COLO829 (cell line): Measurements from ENCODE around the gene YTHDC2.
"Not testable (repeated sequence)": the region's sequence is repeated elsewhere in the genome, so short reads cannot be mapped to it uniquely, and the experiment has no call there.

Source experiments
- DNase-seq: peaks from one replicate; pipeline ENCODE4 v3.0.0; 2012; ENCODE audit warnings: low spot score

YTHDC2 gene

DNA sequence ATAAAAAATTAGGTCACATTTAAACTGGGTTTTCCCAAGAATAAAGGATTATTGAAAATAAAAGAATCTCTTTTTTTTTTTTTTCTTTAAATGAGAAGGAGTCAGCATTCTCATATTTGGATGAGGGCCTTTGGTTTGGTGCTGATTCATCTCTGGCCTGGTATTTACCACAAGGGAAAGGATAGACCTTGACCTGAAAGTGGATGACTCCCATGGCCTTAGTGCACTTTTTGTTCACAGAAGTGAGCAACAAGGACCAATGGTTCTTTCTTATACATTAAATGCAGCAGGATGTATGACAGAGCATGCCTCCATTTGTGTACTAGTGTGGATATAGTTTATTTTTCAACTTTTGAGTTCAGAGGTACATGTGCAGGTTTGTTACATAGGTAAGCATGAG, 6.9 kb downstream of the YTHDC2 start:
- DNase-seq = no peak

DNA sequence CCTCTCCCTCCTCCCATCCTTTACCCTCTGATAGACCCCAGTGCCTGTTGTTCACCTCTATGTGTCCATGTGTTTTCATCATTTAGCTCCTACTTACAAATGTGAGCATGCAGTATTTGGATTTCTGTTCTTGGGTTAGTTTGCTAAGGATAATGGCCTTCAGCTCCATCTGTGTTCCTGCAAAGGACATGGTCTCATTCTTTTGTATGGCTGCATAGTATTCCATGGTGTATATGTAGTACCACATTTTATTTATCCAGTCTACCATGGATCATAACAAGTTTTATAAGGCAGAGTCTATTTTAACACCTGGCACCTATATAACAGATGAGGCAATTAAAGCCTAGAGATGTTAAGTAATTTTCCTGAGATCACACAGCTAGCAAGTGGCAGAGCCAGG, 7.4 kb downstream of the YTHDC2 start:
- DNase-seq = no peak

DNA sequence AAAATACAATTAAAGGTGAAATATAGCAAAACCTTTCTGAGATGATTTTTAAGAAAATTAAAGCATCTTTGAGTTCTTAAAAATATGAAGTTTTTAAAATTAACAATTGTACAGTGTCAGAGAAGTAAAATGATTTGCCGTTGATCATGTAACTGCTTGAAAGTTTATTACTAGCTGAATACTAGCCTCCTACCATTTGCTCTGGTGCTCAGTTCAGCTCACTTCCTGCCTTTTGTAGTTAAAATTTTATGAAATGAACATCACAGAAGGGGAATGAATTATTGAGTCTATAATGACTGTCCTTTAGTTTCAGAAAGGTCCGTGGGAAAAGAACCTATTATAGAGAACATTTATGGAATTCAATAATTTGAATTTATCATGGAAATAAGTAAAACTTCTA, 9.7 kb downstream of the YTHDC2 start:
- DNase-seq = no peak

DNA sequence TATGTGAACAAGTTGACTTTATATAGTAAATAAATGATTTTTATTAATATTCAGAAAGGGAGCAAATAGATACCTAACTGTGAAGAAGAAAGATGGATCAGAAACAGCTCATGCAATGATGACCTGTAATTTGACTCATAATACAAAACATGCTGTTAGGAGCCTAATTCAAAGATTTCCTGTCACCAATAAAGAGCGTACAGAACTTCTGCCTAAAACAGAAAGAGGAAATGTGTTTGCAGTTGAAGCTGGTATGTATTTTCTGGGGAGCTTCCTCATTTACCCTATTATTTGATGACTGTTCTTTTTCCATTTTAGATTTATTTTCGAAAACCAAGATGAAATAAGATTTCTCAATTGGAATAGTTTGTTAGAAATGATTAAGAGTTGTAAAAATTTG, 11.4 kb downstream of the YTHDC2 start:
- DNase-seq = no peak

DNA sequence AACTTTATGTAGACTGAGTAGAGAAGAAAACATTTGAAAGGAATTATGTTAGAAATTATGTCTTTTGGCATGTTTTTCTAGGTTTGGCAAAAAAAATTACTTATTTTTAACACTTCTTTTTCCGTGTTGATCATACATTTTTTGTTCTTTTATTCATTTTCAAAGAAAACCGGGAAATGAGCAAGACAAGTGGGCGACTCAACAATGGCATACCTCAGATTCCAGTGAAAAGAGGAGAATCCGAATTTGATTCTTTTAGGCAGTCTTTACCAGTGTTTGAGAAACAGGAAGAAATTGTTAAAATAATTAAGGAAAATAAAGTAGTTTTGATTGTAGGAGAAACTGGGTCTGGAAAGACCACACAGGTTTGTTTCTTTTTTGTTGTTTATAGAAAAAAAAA, 12.9 kb downstream of the YTHDC2 start:
- no peak for DNase-seq

DNA sequence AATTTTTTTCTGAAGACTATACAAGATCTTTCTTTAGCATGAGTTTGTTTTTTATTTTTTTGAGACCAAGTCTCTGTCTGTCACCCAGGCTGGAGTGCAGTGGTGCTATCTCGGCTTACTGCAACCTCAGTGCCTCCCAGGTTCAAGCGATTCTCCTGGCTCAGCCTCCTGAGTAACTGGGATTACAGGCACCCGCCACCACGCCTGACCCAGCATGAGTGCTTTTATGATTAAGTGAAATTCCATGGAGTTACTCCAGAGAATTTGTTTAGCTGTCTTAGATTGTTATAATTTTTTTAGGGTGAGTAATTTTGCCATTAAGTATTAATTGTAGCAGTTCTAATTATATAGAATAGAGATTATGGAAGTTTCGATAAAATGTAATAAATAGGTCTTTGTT, 14.3 kb downstream of the YTHDC2 start:
- no peak for DNase-seq

DNA sequence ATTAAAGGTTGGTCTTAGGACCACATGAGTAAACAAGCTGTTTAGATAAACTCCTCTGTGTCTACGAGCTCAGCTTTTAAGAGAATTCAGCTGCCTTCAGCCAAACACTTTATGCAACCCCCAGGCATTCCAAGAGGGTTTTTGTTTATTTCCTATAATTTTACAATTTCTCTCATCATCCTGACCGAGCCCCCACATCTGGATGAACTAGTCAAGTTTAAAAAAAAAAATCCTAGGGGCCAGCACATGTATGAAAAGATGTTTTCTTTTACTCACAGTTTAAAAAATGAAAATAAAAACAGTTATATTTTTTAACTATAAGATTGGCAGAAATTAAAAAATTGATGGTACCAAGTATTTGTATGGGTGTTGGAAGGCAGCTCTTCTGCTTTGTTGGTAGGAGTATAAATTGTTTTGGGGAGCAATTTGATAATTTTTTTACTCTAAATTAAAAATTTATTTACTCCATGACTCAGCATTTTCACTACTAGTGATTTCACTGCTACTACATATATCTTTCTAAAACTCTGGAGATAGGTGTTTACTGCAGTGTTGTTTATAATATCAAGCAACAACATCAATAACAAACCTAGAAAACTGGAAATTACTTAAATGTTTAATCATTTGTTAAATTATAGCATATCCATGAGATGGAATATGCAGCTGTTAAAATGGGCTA, 18.1 kb downstream of the YTHDC2 start:
- no peak for DNase-seq

DNA sequence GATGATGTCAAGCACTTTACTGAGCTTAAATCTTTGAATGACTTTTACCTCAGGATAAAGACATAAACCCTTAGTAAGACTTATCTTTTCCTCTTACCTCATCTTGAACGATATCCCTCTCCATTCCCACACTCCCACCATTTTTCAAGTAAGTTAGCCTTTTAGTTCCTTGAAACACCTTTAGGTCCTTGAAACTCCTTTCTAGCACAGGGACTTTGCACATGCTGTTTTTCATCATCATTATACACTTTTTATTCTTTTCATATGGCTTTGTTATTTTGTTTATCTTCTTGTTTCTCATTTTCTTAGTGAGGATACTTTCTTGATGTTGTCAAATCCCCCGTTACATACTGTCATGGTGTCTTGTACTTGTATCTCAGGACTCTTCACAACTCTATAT, 24.8 kb downstream of the YTHDC2 start:
- no peak for DNase-seq

DNA sequence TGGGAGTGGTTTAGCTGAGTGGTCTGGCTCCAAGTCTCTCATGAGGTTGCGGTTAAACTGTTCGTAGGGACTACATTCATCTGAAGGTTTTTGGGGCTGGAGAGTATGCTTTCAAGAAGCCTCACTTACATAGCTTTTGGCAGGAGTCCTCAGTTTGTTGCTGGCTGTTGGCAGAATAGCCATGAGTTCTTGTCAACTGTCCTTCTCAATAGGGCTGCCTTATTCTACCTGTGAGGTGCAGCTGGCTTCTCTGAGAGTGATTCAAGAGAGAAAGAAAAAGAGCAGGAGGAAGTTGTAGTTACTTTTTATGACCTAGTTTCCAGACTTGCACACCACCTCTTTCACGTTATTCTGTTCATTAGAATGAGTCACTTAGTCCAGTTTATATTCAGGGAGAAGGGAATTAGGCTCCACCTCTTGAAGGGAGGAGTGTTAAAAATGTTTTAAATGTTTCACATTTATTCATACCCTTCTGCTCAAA, 33.2 kb downstream of the YTHDC2 start:
- DNase-seq = no peak

DNA sequence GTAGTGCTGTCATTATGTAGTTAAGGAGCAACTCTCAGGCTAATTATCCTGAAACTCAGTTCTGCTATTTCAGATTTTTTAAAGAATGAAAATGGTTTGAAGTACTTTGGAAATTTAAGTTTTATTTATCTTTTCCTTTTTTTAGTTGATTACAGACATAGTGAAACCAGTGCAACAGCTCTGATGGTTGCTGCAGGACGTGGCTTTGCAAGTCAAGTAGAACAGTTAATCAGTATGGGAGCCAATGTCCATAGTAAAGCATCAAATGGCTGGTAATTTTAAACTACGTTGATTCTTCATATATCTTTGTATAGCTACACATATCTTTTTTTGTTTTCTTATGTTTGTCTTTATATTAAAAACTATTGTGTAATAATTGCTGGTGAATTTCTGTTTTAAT, 34.9 kb downstream of the YTHDC2 start:
- no peak for DNase-seq

DNA sequence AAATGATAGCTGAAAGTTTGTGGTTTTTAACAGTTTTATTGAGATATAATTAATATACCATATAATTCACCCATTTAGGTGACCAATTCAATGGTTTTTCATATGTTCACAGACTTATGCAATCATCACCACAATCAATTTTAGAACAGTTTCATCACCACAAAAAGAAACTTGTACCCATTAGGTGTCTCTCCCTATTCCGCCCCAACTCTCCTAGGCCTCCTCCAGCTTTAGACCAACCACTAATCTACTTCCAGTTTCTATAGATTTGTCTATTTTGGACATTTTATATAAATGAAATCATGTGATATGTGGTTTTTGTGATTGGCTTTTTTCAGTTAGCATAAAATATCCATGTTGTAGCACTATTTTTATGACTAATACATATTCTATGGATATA, 38.6 kb downstream of the YTHDC2 start:
- no peak for DNase-seq

DNA sequence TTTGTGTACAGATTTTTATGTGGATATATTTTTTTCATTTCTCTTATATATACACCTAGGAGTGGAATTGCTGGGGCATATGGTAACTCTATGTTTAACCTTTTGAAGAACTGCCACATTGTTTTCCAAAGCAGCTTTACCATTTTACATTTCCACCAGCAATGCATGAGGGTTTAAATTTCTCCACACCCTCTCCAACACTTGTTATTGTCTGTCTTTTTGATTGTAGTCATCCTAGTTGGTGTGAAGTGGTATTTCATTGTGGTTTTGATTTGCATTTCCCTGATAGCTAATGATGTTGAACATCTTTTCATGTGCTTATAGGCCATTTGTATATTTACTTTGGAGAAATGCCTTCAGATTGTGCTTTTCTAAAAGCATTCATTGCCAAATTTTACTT, 39.1 kb downstream of the YTHDC2 start:
- no peak for DNase-seq

DNA sequence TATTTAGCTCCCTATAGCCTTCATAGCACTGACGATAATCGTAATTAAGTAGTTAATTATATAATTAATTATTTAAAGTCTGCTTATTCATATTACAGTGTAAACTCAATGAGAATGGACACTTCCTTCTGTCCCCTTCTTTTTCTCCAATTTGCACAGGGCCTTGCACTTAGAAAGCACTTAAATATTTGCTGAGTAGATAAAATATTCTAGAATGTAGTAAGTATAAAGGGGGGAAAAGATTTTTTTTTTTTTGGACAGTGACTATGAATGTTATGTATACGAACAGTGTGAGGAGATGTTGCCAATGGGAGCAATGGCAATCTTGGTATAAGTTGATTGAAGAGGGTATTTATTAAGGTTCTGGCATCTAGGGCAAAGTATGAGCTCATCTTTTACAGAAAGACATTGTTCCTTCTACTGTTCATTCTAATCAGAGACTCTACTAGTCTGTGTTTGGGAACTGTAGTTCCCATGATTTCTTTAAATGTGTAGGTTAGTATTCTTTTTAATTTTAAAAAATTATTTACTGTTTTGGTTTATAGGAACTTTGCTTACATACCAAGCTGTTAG, 49.4 kb downstream of the YTHDC2 start:
- DNase-seq = no peak

DNA sequence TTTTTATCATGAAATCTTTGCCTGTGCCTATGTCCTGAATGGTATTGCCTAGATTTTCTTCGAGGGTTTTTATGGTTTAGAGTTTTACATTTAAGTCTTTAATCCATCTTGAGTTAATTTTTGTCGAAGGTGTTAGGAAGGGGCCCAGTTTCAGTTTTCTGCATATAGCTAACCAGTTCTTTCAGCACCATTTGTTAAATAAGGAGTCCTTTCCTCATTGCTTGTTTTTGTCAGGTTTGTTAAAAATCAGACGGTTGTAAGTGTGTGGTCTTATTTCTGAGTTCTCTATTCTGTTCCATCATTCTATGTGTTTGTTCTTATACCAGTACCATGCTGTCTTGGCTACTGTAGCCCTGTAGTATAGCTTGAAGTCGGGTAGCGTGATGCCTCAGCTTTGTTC, 55.9 kb downstream of the YTHDC2 start:
- DNase-seq = no peak

DNA sequence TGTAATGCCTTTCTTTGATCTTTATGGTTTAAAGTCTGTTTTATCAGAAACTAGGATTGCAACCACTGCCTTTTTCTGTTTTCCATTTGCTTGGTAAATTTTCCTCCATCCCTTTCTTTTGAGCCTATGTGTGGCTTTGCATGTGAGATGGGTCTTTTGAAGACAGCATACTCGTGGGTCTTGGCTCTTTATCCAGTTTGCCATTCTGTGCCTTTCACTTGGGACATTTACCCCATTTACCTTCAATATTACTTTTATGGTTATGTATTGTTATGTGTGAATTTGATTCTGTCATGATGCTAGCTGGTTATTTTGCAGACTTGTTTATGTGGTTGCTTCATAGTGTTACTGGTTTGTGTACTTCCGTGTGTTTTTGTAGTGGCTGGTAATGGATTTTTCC, 59.2 kb downstream of the YTHDC2 start:
- DNase-seq = no peak

DNA sequence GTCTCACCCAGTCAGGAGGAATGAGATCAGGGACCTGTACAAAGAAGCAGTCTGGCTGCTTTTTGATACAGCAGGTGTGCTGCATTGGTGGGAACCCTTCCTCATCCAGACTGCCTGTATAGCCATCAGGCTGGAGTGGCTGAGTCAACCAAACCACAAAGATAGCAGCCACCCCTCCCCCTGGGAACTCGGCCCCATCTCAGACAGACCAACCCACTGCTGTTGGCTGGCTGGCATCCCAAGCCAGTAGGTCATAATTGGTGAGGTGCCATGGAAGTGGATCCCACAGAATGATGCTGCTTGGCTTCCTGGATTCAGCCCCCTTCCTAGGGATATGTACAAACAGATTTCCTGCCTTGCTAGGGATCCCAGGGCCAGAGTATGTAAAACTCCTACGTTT, 60.9 kb downstream of the YTHDC2 start:
- no peak for DNase-seq

DNA sequence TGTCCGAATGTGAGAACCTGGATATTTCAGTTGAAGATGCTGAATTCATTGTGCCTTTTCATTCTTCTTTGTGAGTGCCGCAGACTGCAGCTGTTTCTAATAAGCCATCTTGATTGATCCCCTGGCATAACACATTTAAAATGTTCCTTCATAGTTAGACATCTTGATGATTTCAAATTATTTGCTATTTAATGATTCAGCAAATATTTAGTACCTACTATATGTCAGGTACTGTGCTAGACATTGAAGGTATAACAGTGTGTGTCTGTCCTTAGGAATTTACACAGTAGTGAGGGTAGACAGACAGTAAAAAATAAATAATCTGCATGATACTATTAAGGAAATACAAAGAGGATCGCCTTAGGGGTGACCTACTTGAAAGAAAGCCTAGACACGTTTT, 61.6 kb downstream of the YTHDC2 start:
- no peak for DNase-seq

DNA sequence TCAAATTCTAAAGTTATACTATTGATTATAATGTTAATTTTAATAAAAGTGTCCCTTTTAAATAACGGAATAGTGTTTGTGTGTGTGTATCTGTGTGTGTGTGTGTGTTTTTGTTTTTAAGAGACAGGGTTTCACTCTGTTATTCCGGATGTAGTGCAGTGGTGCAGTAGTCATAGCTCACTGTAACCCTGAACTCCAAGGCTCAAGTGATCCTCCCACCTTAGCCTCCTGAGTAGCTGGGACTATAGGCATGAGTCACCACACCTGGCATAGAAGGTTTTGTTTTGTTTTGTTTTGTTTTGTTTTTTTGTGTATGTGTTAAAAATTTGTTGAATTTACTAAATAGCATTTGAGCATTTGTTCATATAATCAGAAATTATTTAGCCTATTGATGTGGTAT, 64.6 kb downstream of the YTHDC2 start:
- DNase-seq = no peak

DNA sequence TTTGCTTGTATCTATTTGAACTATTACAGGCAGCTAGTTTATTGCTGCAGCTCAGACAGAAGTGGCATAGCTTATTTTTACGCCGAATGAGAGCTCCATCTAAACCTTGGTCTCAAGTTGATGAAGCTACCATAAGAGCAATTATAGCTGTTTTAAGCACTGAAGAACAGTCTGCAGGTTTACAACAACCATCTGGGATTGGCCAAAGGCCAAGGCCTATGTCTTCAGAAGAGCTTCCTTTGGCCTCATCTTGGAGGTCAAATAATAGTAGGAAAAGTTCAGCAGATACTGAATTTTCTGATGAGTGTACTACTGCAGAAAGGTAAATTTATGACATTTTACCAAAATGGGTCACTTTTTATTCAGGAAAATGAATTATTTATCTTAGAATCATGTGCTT, 67.9 kb downstream of the YTHDC2 start:
- no peak for DNase-seq

DNA sequence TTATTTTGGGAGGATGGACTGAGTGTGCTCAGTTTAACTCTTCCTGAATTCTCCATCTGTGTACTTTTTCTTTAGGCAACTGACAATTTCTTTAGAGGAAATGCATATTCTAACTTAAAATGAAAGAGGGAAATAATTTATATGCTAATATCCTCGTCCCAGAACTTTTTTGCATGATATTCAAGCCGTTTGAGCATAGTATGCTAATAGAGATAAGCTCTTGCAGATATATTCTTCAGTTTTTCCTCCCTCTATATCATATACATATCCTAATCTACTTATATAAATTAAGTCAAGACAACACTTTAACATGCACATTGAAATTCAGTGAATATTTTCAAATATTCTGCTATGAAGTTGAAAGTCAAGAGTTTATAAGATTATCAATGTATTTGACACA, 84.7 kb downstream of the YTHDC2 start:
- DNase-seq = no peak

DNA sequence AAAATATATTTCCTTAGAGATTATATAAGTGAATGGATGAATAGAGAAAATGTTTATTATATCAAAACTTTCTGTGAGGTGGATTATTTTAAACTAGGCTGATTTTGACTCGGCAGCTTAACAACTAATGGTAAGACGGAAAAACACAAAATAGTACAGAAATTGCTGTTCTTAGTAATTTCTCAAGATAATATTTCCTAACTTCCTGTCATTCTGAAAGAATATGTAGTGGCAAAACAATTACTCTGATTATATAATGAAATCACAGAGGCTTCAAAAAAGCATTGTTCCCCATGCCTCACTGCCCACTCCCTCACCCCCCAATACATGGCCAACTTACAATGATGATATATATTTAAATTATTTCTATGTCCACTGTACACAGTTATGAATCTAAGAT, 85.4 kb downstream of the YTHDC2 start:
- DNase-seq = no peak

DNA sequence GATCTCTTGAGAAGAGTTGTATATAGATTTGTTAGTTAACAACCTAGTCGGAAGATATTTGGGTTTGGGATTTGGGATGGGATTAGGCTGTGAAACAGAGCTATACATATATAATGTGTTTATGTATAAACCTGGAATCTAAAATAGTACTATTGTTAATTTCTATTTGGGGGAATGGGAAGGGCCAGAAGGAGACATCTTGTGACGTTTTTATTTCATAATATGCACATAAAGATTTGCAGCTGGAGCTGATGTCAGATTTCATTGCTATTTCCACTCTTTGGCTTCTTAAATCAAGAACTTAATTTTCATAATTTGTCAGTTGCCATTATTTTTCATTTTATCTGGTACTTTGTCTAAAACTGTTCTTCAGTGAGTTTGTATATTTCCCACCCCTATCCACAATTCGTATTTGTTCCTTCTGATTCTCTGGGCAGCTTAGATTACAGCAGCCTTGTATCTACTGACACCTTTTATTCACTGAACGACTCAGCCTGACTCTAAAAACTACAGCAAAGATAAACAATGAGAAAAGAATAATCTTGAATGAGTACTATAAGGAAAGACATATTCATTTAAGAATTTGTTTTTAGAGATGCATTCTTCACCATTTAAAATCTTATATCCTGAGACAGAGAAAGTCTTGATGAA, 86.9 kb downstream of the YTHDC2 start:
- DNase-seq = no peak

DNA sequence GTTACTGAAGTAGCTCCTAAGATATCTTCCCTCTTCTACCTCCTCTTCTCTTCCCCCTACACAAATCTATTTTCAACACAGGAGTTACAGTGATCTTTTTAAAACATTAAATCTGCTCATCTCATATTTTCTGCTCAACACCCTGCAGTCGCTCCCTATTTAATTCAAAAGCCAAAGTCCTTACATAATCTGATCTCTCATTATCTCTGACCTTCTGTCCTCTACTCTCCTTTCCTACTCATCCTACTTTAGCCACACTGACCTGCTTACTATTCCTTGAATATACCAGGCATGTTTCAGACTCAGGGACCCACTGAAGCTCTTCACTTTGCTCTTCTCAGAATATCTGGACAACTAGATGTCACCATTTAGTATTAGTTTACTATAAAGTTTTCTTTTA, 87.9 kb downstream of the YTHDC2 start:
- no peak for DNase-seq

DNA sequence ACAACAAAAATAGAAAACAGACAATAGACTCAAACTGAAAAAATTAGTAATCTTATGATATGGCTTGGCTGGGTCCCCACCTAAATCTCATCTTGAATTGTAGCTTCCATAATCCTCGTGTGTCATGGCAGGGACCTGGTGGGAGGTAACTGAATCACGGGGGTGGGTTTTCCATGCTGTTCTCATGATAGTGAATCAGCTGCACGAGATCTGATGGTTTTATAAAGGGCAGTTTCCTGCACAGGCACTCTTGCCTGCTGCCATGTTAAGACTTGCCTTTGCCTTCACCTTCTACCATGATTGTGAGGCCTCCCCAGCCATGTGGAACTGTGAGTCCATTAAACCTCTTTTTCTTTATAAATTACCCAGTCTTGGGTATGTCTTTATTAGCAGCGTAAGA, 89.8 kb downstream of the YTHDC2 start:
- not testable (repeated sequence) for DNase-seq
